GM21447 (cell line): ENCODE data around the gene BAZ2B.
A peak's percentile ranks its signal among the peaks of the same experiment; 100 is the strongest.
"Not testable (repeated sequence)": the region's sequence is repeated elsewhere in the genome, so short reads cannot be mapped to it uniquely, and the experiment has no call there.

Source experiments
- ATAC-seq: cut with Tn5 transposase; IDR thresholded peaks from one replicate; pipeline ENCODE4 v1.9.1; 2021; ENCODE audit not compliant: unreplicated experiment

Gene BAZ2B

DNA sequence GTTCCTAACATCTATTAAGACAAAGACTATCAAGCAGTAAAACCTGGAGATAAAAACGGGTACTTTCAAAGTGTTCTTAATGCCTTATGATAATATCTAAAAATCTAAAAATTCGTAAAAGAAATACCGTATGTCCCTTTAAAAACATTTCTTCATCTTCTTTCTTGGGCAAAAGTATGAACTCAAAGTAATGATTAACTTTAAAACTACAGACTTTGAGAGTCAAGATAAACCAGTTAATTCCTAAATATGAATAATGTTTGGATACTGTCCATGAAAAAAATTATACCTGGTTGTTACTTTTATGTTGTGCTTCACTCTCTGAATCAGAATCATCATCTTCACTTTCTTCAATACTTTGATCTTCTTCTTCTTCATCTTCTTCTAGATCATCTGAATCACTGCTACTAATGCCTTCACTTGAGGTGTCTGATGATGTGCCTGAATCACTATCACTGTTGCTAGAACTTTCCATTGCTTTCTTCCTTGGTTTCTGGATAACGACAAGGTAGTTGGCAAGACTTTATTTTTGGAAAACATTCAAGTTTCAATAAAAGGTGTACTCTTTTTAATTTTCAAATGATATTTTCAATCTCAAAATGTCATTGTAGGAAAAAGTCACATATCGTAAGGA, 177.5 kb downstream of the BAZ2B start:
- no peak for ATAC-seq

DNA sequence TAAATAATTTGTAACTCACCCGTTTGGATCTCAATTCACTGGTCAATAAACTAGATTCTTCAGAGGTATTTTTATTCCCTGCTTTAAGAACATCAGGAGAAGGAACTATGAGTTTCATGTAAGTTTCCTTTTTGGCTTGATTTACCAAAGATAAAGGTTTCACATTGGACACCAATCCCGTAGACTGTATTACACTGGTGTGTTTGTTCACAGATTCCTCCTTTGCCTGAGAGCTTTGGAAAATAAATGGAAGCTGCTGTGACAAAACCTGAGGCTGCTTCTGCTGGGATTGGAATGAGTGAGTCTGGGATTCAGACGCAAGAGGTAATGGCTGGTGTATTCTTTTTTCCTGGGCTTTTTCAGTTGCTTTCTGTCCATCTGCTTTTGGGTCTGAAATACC, 178.1 kb downstream of the BAZ2B start:
- ATAC-seq: no peak

DNA sequence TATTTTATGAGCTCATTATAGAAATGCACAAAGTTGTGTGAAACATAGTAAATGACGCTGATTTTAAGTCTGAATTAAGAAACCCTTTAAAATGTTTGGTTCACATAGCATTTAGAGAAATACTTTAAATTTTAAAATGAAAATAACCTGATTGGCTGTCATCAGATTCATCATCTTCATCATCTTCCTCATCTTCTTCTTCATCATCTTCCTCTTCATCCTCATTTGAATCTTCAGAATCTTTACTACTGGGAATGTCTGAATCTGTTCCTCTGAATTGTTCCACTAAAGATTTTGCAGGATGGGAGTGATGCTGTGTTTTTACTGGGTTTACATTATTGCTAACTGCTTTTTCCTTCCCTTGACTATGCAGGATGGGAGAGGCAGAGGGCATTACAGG, 183.7 kb downstream of the BAZ2B start:
- ATAC-seq: no peak

DNA sequence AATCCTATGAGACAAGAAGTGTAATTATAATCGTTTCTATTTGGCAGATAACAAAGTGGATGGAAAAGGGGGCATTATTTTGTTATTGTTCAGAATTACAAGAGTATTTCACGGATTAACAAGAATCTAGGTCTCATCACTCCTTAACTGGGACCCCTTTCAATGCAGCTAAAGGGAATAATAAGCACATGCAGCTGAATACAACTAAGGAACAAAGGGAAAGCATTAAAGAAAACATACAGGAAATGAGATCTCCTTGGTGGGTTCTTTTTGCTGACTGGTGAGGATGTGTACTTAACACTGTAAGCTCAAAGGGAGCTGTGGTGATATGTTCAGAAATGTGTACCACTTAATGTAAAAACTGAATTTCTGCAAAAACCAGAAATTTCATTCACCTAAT, 189.3 kb downstream of the BAZ2B start:
- ATAC-seq: no peak

DNA sequence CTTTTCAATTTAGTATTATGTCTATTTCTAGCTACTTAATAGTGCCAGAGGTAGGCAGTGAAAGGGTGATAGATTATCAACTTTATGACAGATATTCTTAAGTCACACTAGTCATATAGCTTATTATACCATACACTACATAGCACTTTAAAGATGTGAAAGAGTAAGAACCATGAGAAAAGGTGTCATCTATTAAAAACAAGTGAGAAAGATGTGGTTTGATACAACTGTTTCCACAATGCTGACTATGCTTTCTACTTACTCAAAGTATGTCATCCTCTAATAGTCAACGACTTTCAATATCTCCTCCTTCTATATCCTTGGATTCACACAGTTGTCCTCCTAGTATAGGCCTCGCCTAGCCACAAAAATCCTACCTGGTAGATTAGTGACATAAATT, 196.9 kb downstream of the BAZ2B start:
- no peak for ATAC-seq

DNA sequence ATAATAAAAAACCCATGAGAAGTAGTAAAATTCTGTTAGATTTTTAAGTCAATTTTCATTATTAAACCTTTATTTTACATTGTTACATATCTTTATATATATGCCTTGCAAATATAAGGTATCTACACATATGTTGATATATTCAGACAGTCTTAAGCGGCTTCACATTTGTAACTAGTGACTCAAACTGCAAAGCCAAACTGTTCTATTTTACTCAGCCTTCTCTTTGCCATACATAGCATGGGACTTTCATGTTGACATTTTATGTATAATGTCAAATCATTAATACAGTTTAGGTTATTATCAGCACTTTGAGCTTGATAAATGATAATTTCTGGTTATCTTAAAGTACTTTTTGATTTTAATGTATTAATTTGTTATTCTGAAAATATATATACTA, 204.9 kb downstream of the BAZ2B start:
- ATAC-seq: no peak

DNA sequence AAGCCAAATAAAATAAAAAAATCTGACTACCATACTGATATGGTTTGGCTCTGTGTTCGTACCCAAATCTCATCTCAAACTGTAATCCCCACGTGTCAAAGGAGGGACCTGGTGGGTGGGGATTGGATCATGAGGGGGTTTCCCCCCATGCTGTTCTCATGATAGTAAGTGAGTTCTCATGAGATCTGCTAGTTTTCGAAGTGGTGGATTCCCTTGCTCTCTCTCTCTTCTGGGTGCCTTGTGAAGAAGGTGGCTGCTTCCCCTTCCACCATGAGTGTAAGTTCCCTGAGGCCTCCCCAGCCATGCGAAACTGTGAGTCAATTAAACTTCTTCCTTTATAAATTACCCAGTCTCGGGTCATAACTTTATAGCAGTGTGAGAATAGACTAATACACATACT, 206.1 kb downstream of the BAZ2B start:
- ATAC-seq: no peak

DNA sequence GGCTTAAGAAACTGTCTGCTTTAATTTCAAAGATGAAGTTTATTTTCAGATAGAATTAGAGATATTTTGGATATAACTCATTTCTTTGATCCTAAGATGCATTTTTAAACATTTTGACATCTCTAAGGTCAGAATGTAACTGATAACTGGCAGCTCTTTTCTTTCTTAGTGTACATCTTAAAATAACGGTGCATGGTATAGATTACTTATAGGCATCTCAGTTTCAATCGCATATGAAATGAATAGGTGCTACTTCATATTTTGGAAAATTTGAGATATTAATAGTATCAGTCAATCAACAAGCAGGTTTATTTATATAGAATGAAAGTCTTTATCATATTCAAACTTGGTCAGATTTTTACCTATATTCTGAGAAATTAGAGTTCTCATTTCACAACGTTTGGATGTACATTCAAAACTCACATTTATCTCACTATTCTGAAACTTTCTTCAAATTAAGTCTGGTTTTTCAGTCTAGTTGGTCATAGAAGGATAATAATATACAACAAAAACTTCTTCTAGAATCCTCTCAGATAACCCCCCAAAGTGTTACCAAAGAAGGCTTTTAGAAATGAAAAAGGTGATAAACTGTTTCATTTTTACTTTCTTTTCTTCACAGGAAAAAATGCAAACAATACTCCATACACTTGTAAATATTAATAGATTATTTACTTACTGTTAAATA, 207.1 kb downstream of the BAZ2B start:
- ATAC-seq: no peak

DNA sequence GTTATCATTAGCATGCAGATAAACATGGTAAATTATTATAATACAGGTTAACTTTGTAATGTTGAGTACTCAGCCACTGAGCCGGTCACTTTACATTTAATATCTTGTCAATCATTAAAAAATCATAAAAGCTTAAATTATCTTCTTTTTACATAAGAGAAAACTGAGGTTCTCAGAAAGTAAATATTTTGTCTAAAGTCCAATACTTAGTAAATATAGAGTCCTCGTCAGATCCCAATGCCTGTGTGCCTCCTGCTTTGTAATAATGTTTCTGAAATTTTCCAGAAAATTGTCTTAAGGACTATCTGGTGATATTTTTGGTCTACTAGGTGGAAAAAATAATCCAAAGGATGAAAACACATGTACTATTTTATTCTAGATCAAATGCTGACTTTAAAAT, 213.6 kb downstream of the BAZ2B start:
- no peak for ATAC-seq

DNA sequence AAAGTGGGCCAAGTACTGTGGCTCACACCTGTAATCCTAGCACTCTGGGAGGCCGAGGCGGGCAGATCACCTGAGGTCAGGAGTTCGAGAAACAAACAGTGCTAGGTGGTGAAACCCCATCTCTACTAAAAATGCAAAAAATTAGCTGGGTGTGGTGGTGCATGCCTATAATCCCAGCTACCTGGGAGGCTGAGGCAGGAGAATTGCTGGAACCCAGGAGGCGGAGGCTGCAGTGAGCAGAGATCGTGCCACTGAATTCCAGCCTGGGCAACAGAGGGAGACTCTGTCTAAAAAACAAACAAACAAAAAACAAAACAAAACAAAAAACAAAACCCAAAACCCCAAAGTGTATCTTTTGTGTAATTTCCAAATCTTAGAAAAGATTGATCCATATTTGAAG, 214.2 kb downstream of the BAZ2B start:
- ATAC-seq: not testable (repeated sequence)

DNA sequence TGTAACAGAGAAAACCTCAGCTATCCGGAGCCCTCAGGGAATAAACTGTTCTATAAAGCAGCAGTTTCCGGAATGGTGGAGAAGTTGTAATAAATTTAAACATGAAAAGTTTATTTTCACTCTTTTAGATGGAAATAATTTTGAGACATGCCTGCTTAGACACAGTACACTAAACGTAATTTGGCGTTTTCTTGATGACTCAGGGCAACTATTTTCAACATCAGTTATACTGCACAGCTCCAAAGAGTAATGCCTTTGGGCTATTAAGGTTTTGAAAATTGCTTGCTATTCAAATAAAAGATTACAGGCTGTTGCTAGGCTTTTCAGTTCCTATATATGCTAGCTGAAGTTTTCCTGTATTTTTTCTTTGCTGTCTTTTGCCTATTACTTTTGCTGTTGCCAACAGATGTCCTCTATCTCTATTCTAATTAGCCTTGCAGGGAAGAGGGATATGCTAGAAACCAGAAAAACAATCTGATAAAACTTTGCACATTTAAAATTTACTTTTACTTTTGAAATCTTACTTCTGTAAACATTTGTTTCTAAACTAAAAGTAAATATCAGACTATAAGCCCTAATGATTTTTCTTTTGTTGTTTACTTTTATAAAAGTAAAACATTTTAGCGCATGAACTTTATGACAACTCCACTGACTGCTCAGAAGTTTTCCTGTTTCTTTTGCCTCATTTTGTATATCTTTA, 216.5 kb downstream of the BAZ2B start:
- ATAC-seq: no peak

DNA sequence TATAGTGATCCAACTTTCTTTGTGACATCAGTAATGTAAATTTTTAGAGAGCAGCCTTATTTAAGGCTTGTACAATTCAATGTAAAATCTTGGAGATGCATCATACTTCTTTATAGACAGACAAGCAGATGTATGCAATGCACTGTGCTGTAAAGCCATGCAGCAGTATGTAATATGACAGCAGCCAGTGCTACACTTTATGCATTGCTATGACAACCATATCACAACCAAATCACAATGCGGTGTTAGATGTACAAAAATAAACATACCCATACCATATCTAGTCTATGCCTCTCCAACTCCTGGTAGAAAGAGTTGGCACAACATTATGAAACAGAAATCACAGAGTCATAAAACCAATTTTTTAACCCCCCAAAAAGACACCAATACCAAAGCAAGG, 219.5 kb downstream of the BAZ2B start:
- no peak for ATAC-seq

DNA sequence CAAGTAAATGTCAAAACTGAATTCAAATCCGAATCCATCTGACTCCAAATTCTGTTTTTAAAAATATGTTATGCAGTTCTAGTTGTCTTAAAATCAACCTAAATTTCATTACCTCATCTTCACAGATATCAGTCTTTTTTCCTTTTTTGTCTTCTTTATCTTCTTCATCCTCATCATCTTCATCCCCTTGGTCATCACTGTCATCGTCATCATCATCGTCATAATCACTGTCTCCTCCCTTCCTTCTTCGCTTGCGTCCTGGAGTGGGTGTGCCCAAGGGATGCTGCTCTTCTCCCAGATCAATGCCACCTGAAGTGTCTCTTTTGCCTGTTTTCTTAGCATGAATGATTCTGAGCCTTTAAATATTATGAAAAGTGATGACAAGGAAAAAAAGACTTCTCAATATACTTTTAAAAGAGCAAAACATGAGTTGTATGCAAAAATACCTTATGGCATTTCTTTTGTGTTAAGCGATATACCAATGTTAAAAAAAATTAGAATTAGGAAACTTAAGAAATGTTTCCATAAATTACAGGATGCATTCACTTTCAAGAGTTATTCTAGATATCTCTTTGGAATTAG, 233.8 kb downstream of the BAZ2B start:
- no peak for ATAC-seq

DNA sequence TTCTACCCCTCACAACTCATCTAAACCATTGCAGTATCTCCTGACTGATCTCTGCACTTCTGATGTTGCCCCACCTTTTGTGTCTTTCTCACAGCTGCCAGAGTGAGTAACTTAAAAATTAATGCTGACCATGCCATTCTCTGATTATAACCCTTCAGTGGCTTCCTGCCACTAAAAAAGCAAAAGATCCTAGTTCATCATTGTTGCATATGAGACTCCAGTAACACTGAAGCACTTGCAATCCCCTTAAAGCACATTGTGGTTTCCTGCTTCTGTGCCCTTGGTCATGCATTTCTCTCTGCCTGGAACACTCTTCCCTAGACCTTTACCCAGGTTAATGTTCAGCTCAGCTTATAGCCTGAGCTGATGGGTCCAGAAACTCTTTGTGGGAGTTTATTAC, 234.8 kb downstream of the BAZ2B start:
- peak; percentile 76 for ATAC-seq

DNA sequence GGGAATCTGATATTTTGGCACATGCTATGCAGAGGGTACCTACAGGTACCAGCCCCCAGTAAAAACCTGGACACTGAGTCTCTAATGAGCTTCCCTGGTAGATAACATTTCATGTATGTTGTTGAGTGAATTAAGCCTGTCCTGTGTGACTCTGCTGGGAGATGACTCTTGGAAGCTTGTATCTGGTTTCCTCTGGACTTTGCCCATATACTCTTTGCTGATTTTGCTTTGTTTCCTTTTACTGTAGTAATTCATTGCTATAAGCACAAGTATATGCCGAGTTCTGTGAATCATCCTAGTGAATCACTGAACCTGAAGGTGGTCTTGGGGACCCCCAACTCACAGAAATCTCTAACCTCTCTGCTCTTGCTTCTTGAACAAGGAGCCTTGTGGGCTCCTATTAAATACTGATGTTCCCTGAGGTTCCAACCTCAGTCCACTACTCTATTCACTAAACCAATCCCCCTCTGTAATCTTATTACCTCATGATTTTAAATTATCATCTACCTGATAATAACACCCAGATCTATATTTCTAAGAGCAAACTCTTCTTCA, 235.6 kb downstream of the BAZ2B start:
- ATAC-seq: no peak

DNA sequence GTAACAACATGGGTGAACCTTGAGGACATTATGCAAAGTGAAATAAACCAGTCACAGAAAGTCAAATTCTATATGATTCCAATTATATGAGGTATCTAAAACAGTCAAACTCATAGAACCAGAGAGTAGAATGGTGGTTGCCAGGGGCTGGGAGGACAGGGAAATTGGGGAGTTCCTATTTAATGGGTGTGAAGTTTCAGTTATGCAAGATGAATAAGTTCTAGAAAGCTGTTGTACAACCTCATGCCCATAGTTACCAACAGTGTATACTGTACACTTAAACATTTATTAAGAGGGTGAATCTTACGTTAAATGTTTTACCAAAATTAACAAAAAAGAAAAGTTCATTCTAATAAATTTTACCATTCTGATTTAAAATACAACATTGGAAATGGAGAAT, 237.2 kb downstream of the BAZ2B start:
- ATAC-seq: no peak

DNA sequence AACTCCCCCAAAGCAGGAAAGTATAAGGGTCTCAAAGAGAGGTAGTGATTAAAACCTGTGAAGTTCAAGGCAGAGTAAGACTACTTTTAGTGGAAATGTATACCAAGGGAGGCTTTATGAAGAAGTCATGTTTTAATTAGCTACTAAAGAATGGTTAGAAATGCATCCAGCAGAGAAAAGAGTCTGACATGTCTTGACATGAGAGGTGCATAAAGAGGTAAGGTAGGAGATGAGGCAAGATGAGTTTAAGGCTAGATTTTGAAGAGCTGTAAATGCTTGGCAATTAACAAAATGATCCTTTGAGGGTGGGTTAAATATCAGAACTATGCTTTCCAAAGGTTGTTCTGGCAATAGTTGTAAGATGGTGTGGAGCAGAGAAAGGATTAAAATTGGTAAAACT, 241.1 kb downstream of the BAZ2B start:
- no peak for ATAC-seq

DNA sequence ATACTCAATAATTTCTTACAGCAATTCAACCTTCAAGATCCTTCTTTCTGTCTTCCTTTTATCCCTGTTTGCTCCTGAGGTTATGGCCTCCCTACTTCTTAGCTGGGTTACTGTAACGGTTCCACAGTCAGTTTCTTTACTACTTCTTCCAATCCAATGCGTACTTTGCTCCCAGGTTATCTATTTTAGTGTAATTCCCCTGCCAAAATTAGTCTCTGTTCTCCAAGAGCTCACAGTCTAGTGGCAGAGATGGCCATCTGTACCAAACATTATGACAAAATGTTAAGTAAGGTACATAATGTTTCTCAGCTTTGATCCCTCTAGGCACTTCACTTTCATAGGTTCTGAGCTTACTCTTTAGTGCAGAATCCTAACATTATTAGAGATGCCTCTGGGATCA, 244.8 kb downstream of the BAZ2B start:
- no peak for ATAC-seq

DNA sequence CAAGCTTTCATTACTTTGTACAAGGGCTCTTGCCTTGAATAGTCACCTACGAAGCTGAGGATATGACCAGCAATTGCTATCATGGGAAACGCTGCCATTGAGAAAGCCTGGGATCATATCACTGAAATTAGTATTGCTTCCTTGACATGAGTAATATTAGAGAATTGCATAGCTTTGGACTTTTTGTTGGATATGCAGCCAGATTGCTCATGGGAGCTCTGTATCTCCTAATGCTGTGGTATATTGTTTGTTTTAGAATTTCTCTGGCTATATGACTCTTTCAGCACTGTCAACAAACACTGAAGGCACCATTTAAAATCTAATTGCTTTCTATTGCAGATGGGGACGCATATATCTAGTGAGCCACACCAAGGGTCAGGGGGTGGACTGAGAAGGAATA, 249.8 kb downstream of the BAZ2B start:
- no peak for ATAC-seq

DNA sequence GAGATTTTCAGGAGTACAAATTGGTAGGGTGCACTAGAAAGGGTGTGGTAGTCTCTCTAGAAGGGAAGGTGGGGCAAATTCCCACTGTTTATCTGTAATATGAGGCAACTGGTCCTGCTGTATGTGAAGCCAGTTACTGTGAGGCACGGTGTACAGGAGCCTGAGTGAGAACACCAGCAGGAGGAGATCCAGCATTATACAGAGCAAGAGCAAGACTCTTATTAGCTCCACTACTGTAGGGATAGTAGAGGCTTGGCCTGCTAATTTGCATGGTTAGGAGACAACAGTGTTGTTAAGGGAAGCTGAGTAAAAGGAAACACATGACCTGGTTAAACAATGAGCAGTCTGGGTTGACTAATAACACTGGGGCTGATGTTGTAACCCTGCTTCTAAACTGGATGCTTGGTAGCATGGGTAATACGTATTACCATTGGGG, 253.5 kb downstream of the BAZ2B start:
- ATAC-seq: peak; percentile 76

DNA sequence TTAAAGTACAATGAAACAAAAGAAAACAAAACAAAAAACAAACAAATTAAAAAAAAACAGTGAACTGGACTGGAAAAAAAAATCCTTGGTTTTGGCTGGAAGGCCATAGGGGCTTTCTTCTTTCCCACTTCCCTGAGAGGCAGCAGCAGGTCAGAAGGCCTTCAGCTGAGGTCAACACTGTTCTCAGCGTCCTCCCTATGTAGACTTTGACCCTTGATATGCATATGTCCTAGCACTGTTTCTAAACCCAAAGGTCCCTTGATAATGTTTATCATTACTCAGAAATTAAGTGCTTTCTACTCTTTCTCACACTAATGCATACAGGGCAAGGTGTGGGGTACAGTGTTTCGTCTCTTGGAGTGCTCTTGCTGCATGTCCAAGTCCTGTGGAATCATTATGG, 254.3 kb downstream of the BAZ2B start:
- no peak for ATAC-seq

DNA sequence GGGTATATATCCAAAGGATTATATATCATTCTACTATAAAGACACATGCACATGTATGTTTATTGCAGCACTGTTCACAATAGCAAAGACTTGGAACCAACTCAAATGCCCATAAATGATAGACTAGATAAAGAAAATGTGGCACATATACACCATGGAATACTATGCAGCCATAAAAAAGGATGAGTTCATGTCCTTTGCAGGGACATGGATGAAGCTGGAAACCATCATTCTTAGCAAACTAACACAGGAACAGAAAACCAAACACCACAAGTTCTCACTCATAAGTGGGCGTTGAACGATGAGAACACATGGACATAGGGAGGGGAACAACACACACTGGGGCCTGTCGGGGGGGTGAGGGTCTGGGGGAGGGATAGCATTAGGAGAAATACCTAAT, 254.7 kb downstream of the BAZ2B start:
- not testable (repeated sequence) for ATAC-seq
